Nephron (organoid): Measurements from ENCODE around the gene SPC25.
A peak's percentile ranks its signal among the peaks of the same experiment; 100 is the strongest.
"Not testable (repeated sequence)": the region's sequence is repeated elsewhere in the genome, so short reads cannot be mapped to it uniquely, and the experiment has no call there.

Experiments
- H3K27ac Mint-ChIP-seq, 3 experiments: 2 replicates each; pipeline ENCODE4 v1.8.0; 2020; ENCODE audit warnings: mixed read lengths in 3 of 3, mild to moderate bottlenecking in 2 of 3, moderate library complexity in 1 of 3
- H3K27me3 Mint-ChIP-seq: 2 replicates; pipeline ENCODE4 v1.8.0; 2021; ENCODE audit warnings: low read depth, mild to moderate bottlenecking, moderate library complexity, mixed read lengths
- H3K36me3 Mint-ChIP-seq: 2 replicates; pipeline ENCODE4 v1.8.0; 2020; ENCODE audit warnings: low read depth, mixed read lengths
- H3K4me1 Mint-ChIP-seq: 2 replicates; pipeline ENCODE4 v1.8.0; 2020; ENCODE audit warnings: mixed read lengths
- H3K4me3 Mint-ChIP-seq, 3 experiments: 2 replicates each; pipeline ENCODE4 v1.8.0; 2020; ENCODE audit warnings: mild to moderate bottlenecking in 3 of 3, mixed read lengths in 3 of 3, moderate library complexity in 2 of 3
- H3K9me3 Mint-ChIP-seq: 2 replicates; pipeline ENCODE4 v1.8.0; 2020; ENCODE audit warnings: mixed read lengths
- TF ChIP-seq, protein P1 (sequence below), 3 experiments: fragments of 200-600 bp; sonication (generic); IDR thresholded peaks; one replicate each; pipeline ENCODE4 v1.5.0; 2021; ENCODE audit warnings: antibody characterized with exemption in 3 of 3; ENCODE audit not compliant: unreplicated experiment in 3 of 3

SPC25 gene, protein sequence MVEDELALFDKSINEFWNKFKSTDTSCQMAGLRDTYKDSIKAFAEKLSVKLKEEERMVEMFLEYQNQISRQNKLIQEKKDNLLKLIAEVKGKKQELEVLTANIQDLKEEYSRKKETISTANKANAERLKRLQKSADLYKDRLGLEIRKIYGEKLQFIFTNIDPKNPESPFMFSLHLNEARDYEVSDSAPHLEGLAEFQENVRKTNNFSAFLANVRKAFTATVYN

DNA sequence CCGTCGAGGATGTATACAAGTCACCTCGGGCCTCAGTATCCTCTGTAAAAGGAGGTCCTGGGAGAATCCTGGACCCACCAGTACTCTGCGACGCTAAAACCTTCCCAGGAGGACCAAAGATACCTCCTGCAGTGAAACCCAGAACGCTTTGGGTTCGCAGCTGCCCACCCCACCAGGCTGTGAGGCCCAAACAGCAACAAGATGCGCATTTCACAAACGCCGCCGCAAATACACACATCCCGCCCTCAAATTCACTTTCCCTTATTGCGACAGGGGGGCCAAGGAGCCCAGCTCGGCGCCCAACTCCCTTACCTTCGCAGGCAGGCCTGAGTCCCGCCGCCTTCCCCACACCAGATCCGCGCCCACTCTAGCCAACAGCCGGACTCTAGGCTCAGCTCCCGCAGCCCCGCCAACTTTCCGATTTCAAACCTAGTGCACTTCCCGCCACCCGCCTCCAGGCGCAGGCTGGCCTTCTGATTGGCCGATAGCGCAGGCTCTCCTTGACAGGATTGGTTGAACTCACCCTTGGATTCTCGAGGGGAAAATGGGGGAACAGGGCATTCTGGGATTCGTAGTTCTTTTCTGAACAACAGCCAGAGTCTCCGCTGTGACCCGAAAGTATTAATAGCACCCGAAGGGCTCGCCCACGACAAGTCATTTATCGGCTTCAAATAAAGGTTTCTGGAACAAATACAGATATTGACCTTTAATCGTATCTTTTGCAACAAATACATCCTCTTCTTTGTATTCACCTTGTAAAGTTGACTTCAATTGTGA is at the start of gene SPC25:
SPC25 (minus strand) TSS at position 425 of the 777 bp plus-strand sequence. CDS start 911 bp downstream, outside the sequence.
- Mint-ChIP-seq H3K27me3 (peaks cover 6% of the 10 kb centered on the region), H3K4me3 (peak within 1 kb of the TSS; percentile 90 to 96 (median 93)), H3K36me3 (peaks cover 15% of the 10 kb centered on the region), H3K27ac (peak within 1 kb of the TSS; percentile 0 to 74 (median 31)), H3K4me1 (peaks cover 13% of the 10 kb centered on the region), H3K9me3 (no peaks in the 10 kb centered on the region)
- TF ChIP-seq, protein P1, sequence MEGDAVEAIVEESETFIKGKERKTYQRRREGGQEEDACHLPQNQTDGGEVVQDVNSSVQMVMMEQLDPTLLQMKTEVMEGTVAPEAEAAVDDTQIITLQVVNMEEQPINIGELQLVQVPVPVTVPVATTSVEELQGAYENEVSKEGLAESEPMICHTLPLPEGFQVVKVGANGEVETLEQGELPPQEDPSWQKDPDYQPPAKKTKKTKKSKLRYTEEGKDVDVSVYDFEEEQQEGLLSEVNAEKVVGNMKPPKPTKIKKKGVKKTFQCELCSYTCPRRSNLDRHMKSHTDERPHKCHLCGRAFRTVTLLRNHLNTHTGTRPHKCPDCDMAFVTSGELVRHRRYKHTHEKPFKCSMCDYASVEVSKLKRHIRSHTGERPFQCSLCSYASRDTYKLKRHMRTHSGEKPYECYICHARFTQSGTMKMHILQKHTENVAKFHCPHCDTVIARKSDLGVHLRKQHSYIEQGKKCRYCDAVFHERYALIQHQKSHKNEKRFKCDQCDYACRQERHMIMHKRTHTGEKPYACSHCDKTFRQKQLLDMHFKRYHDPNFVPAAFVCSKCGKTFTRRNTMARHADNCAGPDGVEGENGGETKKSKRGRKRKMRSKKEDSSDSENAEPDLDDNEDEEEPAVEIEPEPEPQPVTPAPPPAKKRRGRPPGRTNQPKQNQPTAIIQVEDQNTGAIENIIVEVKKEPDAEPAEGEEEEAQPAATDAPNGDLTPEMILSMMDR (IDR thresholded peaks at IDR 0.05; ENCODE audit: unreplicated experiment in 3 of 3), result no peak

DNA sequence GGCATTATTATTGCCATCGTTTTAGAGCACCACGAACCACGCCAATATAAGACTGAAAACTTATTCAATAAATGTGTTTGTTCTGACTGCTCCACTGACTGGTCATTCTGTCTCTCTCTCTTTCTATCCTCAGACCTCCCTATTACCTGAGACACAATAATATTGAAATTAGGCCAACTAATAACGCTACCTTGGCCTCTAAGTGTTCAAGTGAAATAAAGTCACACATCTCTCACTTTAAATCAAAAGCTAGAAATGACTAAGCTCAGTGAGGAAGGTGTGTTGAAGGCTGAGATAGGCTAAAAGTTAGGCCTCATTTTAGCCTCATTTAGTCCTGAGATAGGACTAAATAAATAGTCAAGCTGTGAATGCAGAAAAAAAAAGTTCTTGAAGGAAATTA is 49.7 kb upstream of the SPC25 start:
- H3K27ac Mint-ChIP-seq, result no peak overlapping the region
- H3K36me3 Mint-ChIP-seq, result no peaks in the 10 kb centered on the region
- H3K4me3 Mint-ChIP-seq, result no peak overlapping the region
- TF ChIP-seq, protein P1 (IDR thresholded peaks at IDR 0.05; ENCODE audit: unreplicated experiment in 3 of 3), result no peak
- no peaks in the 10 kb centered on the region for H3K9me3 Mint-ChIP-seq
- H3K27me3 Mint-ChIP-seq, result no peaks in the 10 kb centered on the region
- H3K4me1 Mint-ChIP-seq, result no peaks in the 10 kb centered on the region

DNA sequence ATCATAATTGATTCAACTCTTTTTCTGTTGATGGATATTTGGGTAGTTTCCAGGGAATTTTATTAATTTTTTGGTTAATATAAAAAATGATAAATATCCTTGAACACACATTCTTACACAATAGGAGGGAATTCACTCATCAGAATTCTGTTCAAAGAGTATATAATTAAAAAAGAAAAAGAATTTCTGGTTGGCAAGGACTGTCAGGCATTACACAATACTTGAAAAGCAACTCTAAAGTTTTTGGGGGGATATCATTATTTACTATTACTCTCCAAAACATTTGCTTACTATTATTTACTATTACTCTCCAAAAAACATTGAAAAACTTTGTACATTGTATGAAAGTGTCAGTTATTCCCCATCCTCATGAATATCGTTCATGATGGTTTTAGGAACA is 48.8 kb upstream of the SPC25 start:
- H3K27me3 Mint-ChIP-seq, result no peaks in the 10 kb centered on the region
- no peak overlapping the region for H3K4me3 Mint-ChIP-seq
- no peak overlapping the region for H3K27ac Mint-ChIP-seq
- no peaks in the 10 kb centered on the region for H3K4me1 Mint-ChIP-seq
- no peaks in the 10 kb centered on the region for H3K9me3 Mint-ChIP-seq
- H3K36me3 Mint-ChIP-seq, result no peaks in the 10 kb centered on the region
- TF ChIP-seq, protein P1 (IDR thresholded peaks at IDR 0.05; ENCODE audit: unreplicated experiment in 3 of 3), result no peak

DNA sequence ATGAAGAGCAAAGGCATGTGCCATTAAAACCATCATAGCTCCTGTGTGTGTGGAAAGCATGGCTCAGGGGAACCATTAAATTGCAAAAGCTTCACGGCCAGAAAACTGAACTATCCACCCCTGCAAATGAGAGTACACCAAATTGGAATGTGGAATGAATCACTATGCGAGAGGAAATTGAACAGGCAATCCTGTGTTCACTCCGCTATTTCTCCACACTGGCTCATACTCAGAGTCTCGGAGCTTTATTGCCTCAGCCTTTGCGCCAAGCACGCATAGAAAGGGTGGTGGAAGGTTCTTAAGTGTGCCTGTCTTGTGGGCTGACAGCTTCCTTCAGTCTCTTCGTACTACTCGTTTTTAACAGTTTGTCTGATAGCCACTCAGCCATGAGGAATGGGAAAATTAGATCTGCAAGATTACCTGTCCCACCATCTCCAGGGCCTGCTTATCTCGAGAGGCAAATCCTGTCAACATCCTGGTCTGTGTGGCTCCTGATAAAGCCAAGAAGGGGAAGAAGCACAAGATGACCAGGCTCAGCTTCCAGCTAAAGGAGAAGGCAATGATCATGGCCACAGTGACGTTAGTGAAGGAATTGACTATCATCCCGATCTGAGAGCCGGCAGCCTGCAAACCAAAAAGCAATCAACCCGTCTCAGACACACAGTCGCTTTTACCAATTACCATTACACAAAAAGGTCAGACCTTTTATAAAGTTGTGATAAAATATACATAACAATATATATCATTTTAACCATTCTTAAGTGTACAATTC is 45.8 kb upstream of the SPC25 start:
- Mint-ChIP-seq H3K4me3 (no peak overlapping the region), H3K27ac (no peak overlapping the region), H3K27me3 (no peaks in the 10 kb centered on the region), H3K9me3 (no peaks in the 10 kb centered on the region), H3K36me3 (no peaks in the 10 kb centered on the region), H3K4me1 (no peaks in the 10 kb centered on the region)
- TF ChIP-seq, protein P1 (IDR thresholded peaks at IDR 0.05; ENCODE audit: unreplicated experiment in 3 of 3), result no peak

DNA sequence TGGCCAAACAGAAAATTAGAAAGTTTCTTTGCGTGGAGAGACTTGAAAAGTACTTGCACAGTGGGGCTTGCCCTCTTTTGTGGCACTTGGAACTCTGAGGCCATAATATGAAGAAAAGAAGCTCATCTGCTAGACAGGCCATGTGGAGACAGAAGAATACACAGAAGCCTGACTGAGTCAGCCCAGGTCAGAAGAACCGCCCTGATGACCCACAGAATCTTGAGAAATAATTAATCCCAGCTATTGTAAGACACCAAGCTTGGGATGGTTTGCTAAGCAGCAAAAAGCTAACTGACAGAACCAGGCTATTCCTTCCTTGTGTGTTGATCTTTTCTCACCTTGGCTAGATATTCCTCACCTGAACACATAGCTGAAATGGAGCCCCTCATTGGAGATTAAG is 44.6 kb upstream of the SPC25 start:
- Mint-ChIP-seq H3K27ac (no peak overlapping the region), H3K36me3 (no peaks in the 10 kb centered on the region), H3K9me3 (no peaks in the 10 kb centered on the region), H3K27me3 (no peaks in the 10 kb centered on the region), H3K4me1 (no peaks in the 10 kb centered on the region), H3K4me3 (no peak overlapping the region)
- TF ChIP-seq, protein P1 (IDR thresholded peaks at IDR 0.05; ENCODE audit: unreplicated experiment in 3 of 3), result no peak

DNA sequence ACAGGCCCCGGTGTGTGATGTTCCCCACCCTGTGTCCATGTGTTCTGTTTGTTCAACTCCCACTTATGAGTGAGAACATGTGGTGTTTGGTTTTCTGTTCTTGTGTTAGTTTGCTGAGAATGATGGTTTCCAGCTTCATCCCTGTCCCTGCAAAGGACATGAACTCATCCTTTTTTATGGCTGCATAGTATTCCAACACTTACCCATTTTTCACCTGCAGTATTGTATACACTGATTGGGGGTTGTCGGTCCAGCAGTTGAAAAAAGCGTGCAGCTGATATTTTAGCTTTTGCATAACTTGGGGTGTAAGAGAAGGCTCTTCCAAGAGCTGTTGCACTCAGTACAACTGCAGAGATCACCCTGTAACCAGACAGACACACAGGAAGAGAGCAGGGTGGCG is 41.9 kb upstream of the SPC25 start:
- H3K27ac Mint-ChIP-seq, H3K4me1 Mint-ChIP-seq, H3K4me3 Mint-ChIP-seq, H3K9me3 Mint-ChIP-seq, H3K27me3 Mint-ChIP-seq, H3K36me3 Mint-ChIP-seq: not testable (repeated sequence)
